Measurements from ENCODE around the gene CLASP2.
"Not testable (repeated sequence)": the region's sequence is repeated elsewhere in the genome, so short reads cannot be mapped to it uniquely, and the experiment has no call there.

Gene CLASP2

DNA sequence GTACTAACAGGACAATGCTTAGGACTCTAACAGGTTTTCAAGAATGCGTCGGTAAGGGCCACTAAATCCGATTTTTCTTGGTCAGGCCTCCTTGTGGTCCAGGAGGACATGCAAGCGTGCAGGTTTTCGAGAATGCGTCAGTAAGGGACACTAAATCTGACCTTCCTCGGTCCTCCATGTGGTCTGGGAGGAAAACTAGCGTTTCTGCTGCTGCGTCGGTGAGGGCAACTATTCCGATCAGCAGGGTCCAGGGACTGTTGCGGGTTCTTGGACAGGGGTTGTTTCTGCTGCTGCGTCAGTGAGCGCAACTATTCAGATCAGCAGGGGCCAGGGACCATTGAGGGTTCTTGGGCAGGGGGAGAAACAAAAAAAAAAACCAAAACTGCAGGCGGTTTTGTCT is 270.1 kb downstream of the CLASP2 start:
- no peak overlapping the region for H3K4me3 ChIP-seq (ENCODE audit: low read depth, low read length)
- TF ChIP-seq, protein P1, sequence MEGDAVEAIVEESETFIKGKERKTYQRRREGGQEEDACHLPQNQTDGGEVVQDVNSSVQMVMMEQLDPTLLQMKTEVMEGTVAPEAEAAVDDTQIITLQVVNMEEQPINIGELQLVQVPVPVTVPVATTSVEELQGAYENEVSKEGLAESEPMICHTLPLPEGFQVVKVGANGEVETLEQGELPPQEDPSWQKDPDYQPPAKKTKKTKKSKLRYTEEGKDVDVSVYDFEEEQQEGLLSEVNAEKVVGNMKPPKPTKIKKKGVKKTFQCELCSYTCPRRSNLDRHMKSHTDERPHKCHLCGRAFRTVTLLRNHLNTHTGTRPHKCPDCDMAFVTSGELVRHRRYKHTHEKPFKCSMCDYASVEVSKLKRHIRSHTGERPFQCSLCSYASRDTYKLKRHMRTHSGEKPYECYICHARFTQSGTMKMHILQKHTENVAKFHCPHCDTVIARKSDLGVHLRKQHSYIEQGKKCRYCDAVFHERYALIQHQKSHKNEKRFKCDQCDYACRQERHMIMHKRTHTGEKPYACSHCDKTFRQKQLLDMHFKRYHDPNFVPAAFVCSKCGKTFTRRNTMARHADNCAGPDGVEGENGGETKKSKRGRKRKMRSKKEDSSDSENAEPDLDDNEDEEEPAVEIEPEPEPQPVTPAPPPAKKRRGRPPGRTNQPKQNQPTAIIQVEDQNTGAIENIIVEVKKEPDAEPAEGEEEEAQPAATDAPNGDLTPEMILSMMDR (IDR thresholded peaks at IDR 0.05; ENCODE audit: borderline replicate concordance, insufficient read depth, low read depth, low read length), result no peak

DNA sequence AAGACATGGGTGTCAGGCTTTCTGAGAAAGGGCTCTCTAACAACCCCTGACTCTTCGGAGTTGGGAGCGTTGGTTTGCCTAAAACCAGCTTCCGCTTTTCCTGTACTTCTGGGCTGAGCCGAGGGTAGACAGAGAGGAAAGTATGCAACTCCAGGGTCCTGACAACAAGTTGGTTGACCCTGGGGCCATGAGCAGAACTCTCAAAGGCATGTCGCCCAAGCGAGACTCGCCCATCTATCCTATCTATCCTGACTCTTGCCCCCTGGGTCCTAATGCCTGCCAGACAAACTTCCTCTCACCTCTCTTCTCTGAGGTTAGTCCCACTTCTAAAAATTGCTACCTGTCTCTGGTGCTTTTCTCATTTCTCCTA is 270.8 kb downstream of the CLASP2 start:
- H3K4me3 ChIP-seq (ENCODE audit: low read depth, low read length), result not testable (repeated sequence)

All from GM12875 (cell line).